DLD1 (cell line): ENCODE data around the gene EHHADH.

ENCODE experiments used
- in situ Hi-C: cut with HindIII; loops from 2 replicates; pipeline ENCODE4 v1.10.0; 2017; ENCODE audit warnings: low sequenced_read_pairs

Gene EHHADH

GRCh38 chr3:185151101-185151963 is 102.5 kb downstream of the EHHADH start:
- in situ Hi-C loops, result no loop called here

- in situ Hi-C loops, result no loop called here
Measured at GRCh38 chr3:185150561-185150960, 103.3 kb downstream of the EHHADH start.

- in situ Hi-C loops, result loop anchor here (5.0 kb wide), 1 partner anchor 52 kb away; no protein-coding TSS in a partner anchor
Measured at GRCh38 chr3:185149591-185149990, 104.3 kb downstream of the EHHADH start.

- in situ Hi-C loops, result loop anchor here (5.0 kb wide), 1 partner anchor 48 kb away; no protein-coding TSS in a partner anchor
Measured at GRCh38 chr3:185145511-185145910, 108.3 kb downstream of the EHHADH start.

GRCh38 chr3:185144784-185145183 is 109.1 kb downstream of the EHHADH start:
- in situ Hi-C loops, result loop anchor here (5.0 kb wide), 1 partner anchor 47 kb away; no protein-coding TSS in a partner anchor
